ENCODE measurements around the gene LGALS14. TPM values are rescaled to one million over a fixed set of nuclear protein-coding genes. Genes with fewer than 3 reads are reported as not detected.

Gene LGALS14
- total and polyA plus RNA-seq, 12 donors: 2.2 TPM; not detected in 11

DNA sequence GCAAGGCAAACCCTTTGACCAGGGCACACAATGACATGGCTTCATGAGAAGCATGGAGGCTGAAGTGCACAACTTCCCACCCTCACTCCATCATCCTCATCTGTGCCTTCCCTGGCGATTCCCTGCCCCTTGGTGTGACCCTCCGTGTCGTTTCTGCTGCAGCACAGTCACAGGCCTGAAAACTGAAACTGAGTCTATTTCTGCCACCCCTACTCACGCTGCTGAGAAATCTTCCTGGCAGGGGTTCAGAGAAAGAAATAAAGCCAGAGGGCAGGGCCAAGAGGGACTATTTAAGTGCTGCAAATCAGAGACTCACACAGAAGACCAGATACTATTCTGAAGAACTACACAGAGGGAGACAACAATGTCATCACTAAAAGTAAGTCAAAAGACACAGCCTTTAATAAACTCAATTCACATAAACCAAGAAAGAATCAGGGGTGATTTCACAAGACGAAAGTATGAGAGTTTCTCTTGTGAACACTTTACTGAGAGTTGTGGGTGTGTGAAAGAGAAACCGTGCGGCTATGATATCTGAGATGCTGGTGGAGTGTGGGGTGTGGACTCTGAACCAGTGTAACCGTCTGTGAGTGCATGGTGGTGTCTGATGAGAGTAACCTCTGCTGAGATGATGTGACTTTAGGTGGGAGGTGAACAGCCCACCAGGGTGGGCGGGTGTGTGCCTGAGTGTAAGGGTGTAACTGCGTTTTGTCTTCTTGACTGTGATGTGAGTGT lies 25.1 kb upstream of the LGALS14 start:
- no peak for TF ChIP-seq CTCF (IDR thresholded peaks at IDR 0.05)
- TF ChIP-seq POLR2A (IDR thresholded peaks at IDR 0.05): no peak
- no peaks in the 10 kb centered on the region for H3K36me3 ChIP-seq (replicated peaks in 1 of 2)
- intact Hi-C loops (cut with DNase I): loop anchor here in 1 of 2 donors (10.0 kb wide), 1 partner anchor 244 kb away; the partner anchor contains the start of gene RPS16
- H3K27ac ChIP-seq: no peak overlapping the region
- H3K27me3 ChIP-seq: no peaks in the 10 kb centered on the region
- H3K9me3 ChIP-seq (replicated peaks in 1 of 3): no peaks in the 10 kb centered on the region
- peak in 3 of 7 donors; percentile 17 to 30 (median 21) for DNase-seq
- H3K4me3 ChIP-seq: no peak overlapping the region
- H3K4me1 ChIP-seq (replicated peaks in 1 of 2): no peaks in the 10 kb centered on the region
- WGBS, 4 donors: 36 to 45% (median 44%) methylated on average over 10 of the region's 10 CpGs

- Histone ChIP-seq H3K4me3 (no peak overlapping the region), H3K9me3 (replicated peaks in 1 of 3) (no peaks in the 10 kb centered on the region), H3K27ac (no peak overlapping the region), H3K4me1 (replicated peaks in 1 of 2) (no peaks in the 10 kb centered on the region), H3K36me3 (replicated peaks in 1 of 2) (no peaks in the 10 kb centered on the region), H3K27me3 (no peaks in the 10 kb centered on the region)
- intact Hi-C loops (cut with DNase I): loop anchor here in 1 of 2 donors (10.0 kb wide), 1 partner anchor 245 kb away; the partner anchor contains the start of gene RPS16
- TF ChIP-seq POLR2A (IDR thresholded peaks at IDR 0.05) (no peak), CTCF (IDR thresholded peaks at IDR 0.05) (no peak)
- WGBS, 4 donors: 84 to 90% (median 87%) methylated on average over 3 of the region's 3 CpGs
- DNase-seq: no peak
Measured at GRCh38 chr19:39679791-39680168, 24.5 kb upstream of the LGALS14 start.

- no peaks in the 10 kb centered on the region for H3K27me3 ChIP-seq
- intact Hi-C loops (cut with DNase I): no loop called here
- H3K4me3 ChIP-seq: no peak overlapping the region
- no peaks in the 10 kb centered on the region for H3K4me1 ChIP-seq (replicated peaks in 1 of 2)
- DNase-seq: no peak
- TF ChIP-seq CTCF (IDR thresholded peaks at IDR 0.05) (no peak), POLR2A (IDR thresholded peaks at IDR 0.05) (no peak)
- no peaks in the 10 kb centered on the region for H3K9me3 ChIP-seq (replicated peaks in 1 of 3)
- no peak overlapping the region for H3K27ac ChIP-seq
- H3K36me3 ChIP-seq (replicated peaks in 1 of 2): no peaks in the 10 kb centered on the region
- 71 to 94% (median 85%) methylated on average over 3 of the region's 3 CpGs for WGBS, 4 donors
Measured at GRCh38 chr19:39680593-39680992, 23.7 kb upstream of the LGALS14 start.

DNA sequence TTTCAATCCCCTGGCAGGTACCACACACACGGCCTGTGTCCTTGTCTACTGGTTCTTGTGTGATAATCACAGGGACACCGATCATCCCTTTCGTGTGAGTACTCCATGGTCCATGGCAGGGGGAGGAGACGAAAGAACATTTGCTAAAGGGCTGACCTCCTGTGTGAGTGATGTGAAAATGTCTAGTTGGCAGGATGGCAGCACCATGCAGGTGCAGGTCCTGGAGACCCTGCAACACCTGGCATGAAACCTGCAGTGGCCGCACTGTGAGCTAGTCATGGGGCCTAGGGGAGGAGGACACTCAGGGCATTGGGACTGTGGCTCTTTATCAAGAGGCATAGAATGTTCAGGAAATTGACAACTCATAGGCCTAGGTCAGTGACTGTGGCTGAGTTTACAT lies 22.9 kb upstream of the LGALS14 start:
- no peak overlapping the region for H3K4me3 ChIP-seq
- TF ChIP-seq POLR2A (IDR thresholded peaks at IDR 0.05) (no peak), CTCF (IDR thresholded peaks at IDR 0.05) (no peak)

More for the DNA sequence above, 22.9 kb upstream of the LGALS14 start:
- no peak for DNase-seq
- no peak overlapping the region for H3K27ac ChIP-seq
- intact Hi-C loops (cut with DNase I): no loop called here
- H3K36me3 ChIP-seq (replicated peaks in 1 of 2): no peaks in the 10 kb centered on the region
- WGBS, 4 donors: 86 to 94% (median 89%) methylated on average over 4 to 5 of the region's 5 CpGs
- no peaks in the 10 kb centered on the region for H3K27me3 ChIP-seq
- no peaks in the 10 kb centered on the region for H3K4me1 ChIP-seq (replicated peaks in 1 of 2)
- H3K9me3 ChIP-seq (replicated peaks in 1 of 3): no peaks in the 10 kb centered on the region
